Sigmoid colon (tissue), 7 donors: Measurements from ENCODE around the gene FAM53A. TPM values are rescaled to one million over a fixed set of nuclear protein-coding genes. Genes with fewer than 3 reads are reported as not detected.

ENCODE experiments used
- DNase-seq: peaks from one replicate; pipeline ENCODE4 v3.0.0-alpha.2; 2019
- H3K27ac ChIP-seq, 4 donors: fragments of 200-600 bp; sonication (generic); one replicate each; pipeline ENCODE4 v1.5.1; 2016 to 2019; ENCODE audit warnings: mild to moderate bottlenecking in 1 of 4
- H3K27me3 ChIP-seq, 3 donors: fragments of 200-600 bp; sonication (generic); one replicate each; pipeline ENCODE4 v1.5.1; 2019; ENCODE audit warnings: mild to moderate bottlenecking in 1 of 3
- H3K36me3 ChIP-seq, 4 donors: fragments of 200-600 bp; sonication (generic); one replicate each; pipeline ENCODE4 v1.5.1; 2016 to 2019
- H3K4me1 ChIP-seq, 4 donors: fragments of 200-600 bp; sonication (generic); one replicate each; pipeline ENCODE4 v1.5.1; 2017 to 2019
- H3K4me3 ChIP-seq, 4 donors: fragments of 200-600 bp; sonication (generic); one replicate each; pipeline ENCODE4 v1.5.1; 2017 to 2019; ENCODE audit warnings: mild to moderate bottlenecking in 2 of 4, moderate library complexity in 1 of 4
- H3K9me3 ChIP-seq, 4 donors: fragments of 200-600 bp in 3 of 4; sonication (generic) in 3 of 4; one replicate each; pipeline versions ENCODE4 v1.5.1 to v1.6.1; 2013 to 2019
- CTCF ChIP-seq, 4 experiments: fragments of 450-650 bp in 3 of 4; fragments of 200-600 bp in 1 of 4; IDR thresholded peaks; one replicate each; pipeline ENCODE4 v1.5.1; 2016 to 2019; ENCODE audit warnings: antibody characterized with exemption in 4 of 4, mild to moderate bottlenecking in 3 of 4, moderate library complexity in 2 of 4
- EP300 ChIP-seq, 4 donors: sonication (generic); formaldehyde crosslinking; IDR thresholded peaks; one replicate each; pipeline ENCODE4 v1.6.1; 2017; ENCODE audit warnings: antibody characterized with exemption in 4 of 4
- POLR2A ChIP-seq, 2 donors: fragments of 450-650 bp; IDR thresholded peaks; one replicate each; pipeline ENCODE4 v1.6.1; 2016; ENCODE audit warnings: antibody characterized with exemption in 2 of 2, mild to moderate bottlenecking in 2 of 2, moderate library complexity in 2 of 2
- POLR2AphosphoS5 ChIP-seq, 4 donors: sonication (generic); formaldehyde crosslinking; IDR thresholded peaks; one replicate each; pipeline ENCODE4 v1.6.1; 2017; ENCODE audit warnings: antibody characterized with exemption in 4 of 4
- WGBS, 2 donors: extraction: QIAGEN DNeasy Blood & Tissue Kit; methylation state at CpG; one replicate each; pipeline ENCODE4 v1.1.7; 2013; 5-methylcytosine and 5-hydroxymethylcytosine counted together
- intact Hi-C: fragments of 100-400 bp; cut with DNase I; formaldehyde crosslinking; loops from one replicate; pipeline ENCODE4 v1.15.1; 2023
- polyA plus RNA-seq, 3 donors: library from polyadenylated mRNA; stranded (reverse); fragments of 200-250 nt; gene quantifications; one replicate each; pipeline ENCODE4 v1.2.3, GENCODE V29; 2013
- small RNA-seq, 3 donors: library from RNA; depleted of rRNA; stranded (forward); fragments of <200 nt; gene quantifications; one replicate each; pipeline ENCODE3, GENCODE V24; 2016
- total RNA-seq, 4 donors: library from RNA; depleted of rRNA; stranded (reverse); fragments of >200 nt; gene quantifications; one replicate each; pipeline ENCODE4 v1.1.0, GENCODE V29; 2016
- donor health status: healthy with polysubstance abuse.
- donor health status: Bipolar disorder and iron deficiency.
- donor health status: healthy.

FAM53A gene
- total and polyA plus RNA-seq, 7 donors, result 0.23 to 4.1 (median 1.4) TPM

GRCh38 chr4:1592068-1592708 lies 91.9 kb downstream of the FAM53A start:
- H3K36me3 ChIP-seq, result no peaks in the 10 kb centered on the region
- WGBS, 2 donors, result 93 to 94% methylated on average over 36 of the region's 36 CpGs
- peaks cover 0 to 5% (median 4%) of the 10 kb centered on the region in 3 donors for H3K27me3 ChIP-seq
- H3K9me3 ChIP-seq, result peaks cover 0 to 10% (median 6%) of the 10 kb centered on the region in 4 donors
- peak; percentile 28 for DNase-seq
- intact Hi-C loops, result no loop called here
- H3K4me3 ChIP-seq, result no peak overlapping the region
- H3K4me1 ChIP-seq, result no peaks in the 10 kb centered on the region
- TF ChIP-seq POLR2A (IDR thresholded peaks at IDR 0.05), result no peak
- TF ChIP-seq CTCF (IDR thresholded peaks at IDR 0.05), result no peak
- TF ChIP-seq POLR2AphosphoS5 (IDR thresholded peaks at IDR 0.05), result no peak
- TF ChIP-seq EP300 (IDR thresholded peaks at IDR 0.05), result no peak
- H3K27ac ChIP-seq, result no peak overlapping the region

- DNase-seq, result peak; percentile 26
- Histone ChIP-seq H3K4me1 (no peaks in the 10 kb centered on the region), H3K27me3 (peaks cover 0 to 5% (median 4%) of the 10 kb centered on the region in 3 donors), H3K9me3 (peaks cover 0 to 10% (median 6%) of the 10 kb centered on the region in 4 donors), H3K27ac (no peak overlapping the region), H3K36me3 (no peaks in the 10 kb centered on the region), H3K4me3 (no peak overlapping the region)
- TF ChIP-seq CTCF (IDR thresholded peaks at IDR 0.05), result no peak
- TF ChIP-seq POLR2AphosphoS5 (IDR thresholded peaks at IDR 0.05), result no peak
- no peak for TF ChIP-seq POLR2A (IDR thresholded peaks at IDR 0.05)
- no peak for TF ChIP-seq EP300 (IDR thresholded peaks at IDR 0.05)
- intact Hi-C loops, result no loop called here
- WGBS, 2 donors, result 93 to 94% methylated on average over 3 of the region's 3 CpGs
Measured at GRCh38 chr4:1591107-1591506, 93.0 kb downstream of the FAM53A start.

- H3K4me1 ChIP-seq, result no peaks in the 10 kb centered on the region
Measured at GRCh38 chr4:1590244-1590643, 93.9 kb downstream of the FAM53A start.

More at GRCh38 chr4:1590244-1590643, 93.9 kb downstream of the FAM53A start:
- no peak for TF ChIP-seq POLR2A (IDR thresholded peaks at IDR 0.05)
- TF ChIP-seq POLR2AphosphoS5 (IDR thresholded peaks at IDR 0.05), result no peak
- Histone ChIP-seq H3K9me3 (peaks cover 0 to 10% (median 6%) of the 10 kb centered on the region in 4 donors), H3K27ac (no peak overlapping the region), H3K4me3 (no peak overlapping the region), H3K36me3 (no peaks in the 10 kb centered on the region), H3K27me3 (peaks cover 0 to 5% (median 4%) of the 10 kb centered on the region in 3 donors)
- peak; percentile 6 for DNase-seq
- intact Hi-C loops, result no loop called here
- WGBS, 2 donors, result 68 to 72% methylated on average over 4 of the region's 4 CpGs

Small RNAs within 50 kb of the gene (small RNA-seq; reads per million reads assigned to genes)
- gene RF00019, result 0 reads per million in 3 donors

Other genes starting within 250 kb of the FAM53A start
- gene SLBP, start 28.0 kb upstream of the FAM53A start, total RNA-seq, result 10 to 100 TPM; 32.3 to 48.9 (median 40.2) TPM
- 10 to 100 TPM; 34.0 to 36.0 (median 35.8) TPM for gene SLBP, start 28.0 kb upstream of the FAM53A start, polyA plus RNA-seq
- 10 to 100 TPM; 40.6 to 51.4 (median 49.2) TPM for gene TMEM129, start 37.0 kb upstream of the FAM53A start, total RNA-seq
- 10 to 100 TPM; 16.9 to 42.4 (median 18.6) TPM for gene TMEM129, start 37.0 kb upstream of the FAM53A start, polyA plus RNA-seq
- 10 to 100 TPM in 1 of 4 donors, 1 to 10 TPM in 3; 4.3 to 13.0 (median 6.9) TPM for gene TACC3, start 37.2 kb upstream of the FAM53A start, total RNA-seq
- gene TACC3, start 37.2 kb upstream of the FAM53A start, polyA plus RNA-seq, result 10 to 100 TPM in 2 of 3 donors, 1 to 10 TPM in 1; 4.8 to 55.9 (median 11.8) TPM
- gene FGFR3, start 109.0 kb upstream of the FAM53A start, total RNA-seq, result under 1 TPM; 0.16 to 0.83 (median 0.56) TPM
- gene FGFR3, start 109.0 kb upstream of the FAM53A start, polyA plus RNA-seq, result 10 to 100 TPM in 1 of 3 donors, 1 to 10 TPM in 2; 3.7 to 14.0 (median 6.0) TPM
- 10 to 100 TPM; 15.0 to 22.4 (median 17.8) TPM for gene LETM1, start 171.8 kb upstream of the FAM53A start, total RNA-seq
- 10 to 100 TPM; 11.4 to 91.6 (median 36.1) TPM for gene LETM1, start 171.8 kb upstream of the FAM53A start, polyA plus RNA-seq
- 10 to 100 TPM; 33.9 to 56.5 (median 38.0) TPM for gene NSD2, start 187.1 kb upstream of the FAM53A start, total RNA-seq
- gene NSD2, start 187.1 kb upstream of the FAM53A start, polyA plus RNA-seq, result 10 to 100 TPM in 2 of 3 donors, 1 to 10 TPM in 1; 7.2 to 57.9 (median 22.4) TPM